GM18519 (cell line): ENCODE results near the gene RAP1GAP.
"Not testable (repeated sequence)": the region's sequence is repeated elsewhere in the genome, so short reads cannot be mapped to it uniquely, and the experiment has no call there.

Experiments used
- ATAC-seq: cut with Tn5 transposase; IDR thresholded peaks from one replicate; pipeline ENCODE4 v1.9.1; 2021; ENCODE audit warnings: mild to moderate bottlenecking, moderate library complexity; ENCODE audit not compliant: unreplicated experiment, low FRiP score

RAP1GAP gene

DNA sequence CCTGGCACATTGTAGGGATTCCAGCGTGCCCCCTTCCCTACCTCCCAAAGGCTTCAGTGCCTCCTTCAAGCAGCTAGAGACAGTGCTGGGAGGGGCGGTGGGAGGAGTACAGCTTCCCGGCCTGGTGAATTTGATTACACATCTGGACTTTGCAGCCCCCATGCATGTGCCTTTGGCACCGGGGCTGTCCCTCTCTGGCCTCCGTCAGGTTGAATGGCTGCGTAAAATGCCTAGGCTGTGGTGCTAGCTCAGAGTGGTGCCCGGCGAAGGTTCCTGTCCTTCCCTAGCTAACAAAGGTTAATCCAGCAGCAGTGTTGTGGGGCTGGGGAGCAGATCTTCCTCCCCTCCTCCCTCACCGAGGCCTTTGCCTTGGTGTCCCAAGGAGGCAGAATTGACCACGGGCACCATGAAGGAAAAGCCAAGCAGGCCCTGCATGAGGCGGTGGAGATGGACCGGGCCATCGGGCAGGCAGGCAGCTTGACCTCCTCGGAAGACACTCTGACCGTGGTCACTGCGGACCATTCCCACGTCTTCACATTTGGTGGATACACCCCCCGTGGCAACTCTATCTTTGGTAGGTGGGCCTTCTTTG, 93.7 kb downstream of the RAP1GAP start:
- ATAC-seq = no peak

DNA sequence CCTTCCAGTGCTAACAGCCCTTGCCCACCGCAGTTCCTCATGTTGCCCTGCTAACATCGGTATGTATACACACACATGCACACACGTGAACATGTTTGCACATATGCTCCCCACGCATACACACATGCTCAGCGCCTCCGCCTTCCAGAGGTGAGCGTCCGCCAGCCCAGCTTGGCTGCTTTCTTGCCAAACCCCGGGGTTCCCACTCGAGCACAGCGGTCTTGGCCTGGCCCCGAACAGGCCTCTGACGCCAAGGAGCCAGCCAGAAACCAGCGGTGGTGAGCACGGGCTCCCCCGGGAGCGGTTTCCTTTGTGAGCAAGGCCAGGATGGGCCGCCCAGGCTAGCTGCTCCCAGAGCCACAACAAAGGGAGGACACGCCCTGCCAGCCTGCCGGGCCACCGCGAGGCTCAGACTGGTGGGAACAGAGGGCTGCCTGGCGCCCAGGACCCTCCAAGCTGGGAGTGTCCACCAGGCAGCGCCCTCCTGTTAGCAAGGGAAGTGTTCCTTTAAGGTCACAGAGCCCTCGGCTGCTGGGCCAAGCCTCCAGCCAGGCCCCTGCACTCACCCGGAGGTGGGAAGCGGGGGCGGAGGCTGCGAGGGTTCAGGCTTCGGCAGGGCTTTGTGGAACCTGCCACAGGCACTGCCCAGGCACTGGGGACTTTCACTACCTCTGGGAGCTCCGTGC, 94.5 kb downstream of the RAP1GAP start:
- ATAC-seq = no peak

DNA sequence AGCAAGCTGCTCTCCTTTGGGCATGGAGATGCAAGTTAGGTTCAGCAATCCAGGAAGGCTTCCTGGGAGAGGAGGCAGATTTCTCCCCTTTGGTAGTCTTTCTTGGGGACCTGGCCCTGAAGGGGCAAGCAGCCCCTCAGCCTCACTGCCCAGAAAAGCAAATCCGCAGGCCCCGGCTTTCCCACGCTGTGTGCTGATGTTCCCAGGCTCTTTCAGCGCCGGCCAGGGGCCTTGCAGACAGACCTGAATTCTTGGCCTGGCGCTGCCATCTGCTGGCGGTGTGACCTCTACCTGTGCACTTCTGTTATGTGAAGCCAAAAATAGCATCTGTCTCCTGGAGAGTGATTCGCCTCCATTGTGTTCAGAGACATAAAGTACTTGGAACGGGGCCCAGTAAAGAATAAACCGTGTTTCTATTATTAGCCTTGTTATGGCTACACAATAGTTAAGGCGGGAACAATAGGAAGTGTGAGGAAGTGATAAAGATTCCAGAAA, 95.1 kb downstream of the RAP1GAP start:
- no peak for ATAC-seq

DNA sequence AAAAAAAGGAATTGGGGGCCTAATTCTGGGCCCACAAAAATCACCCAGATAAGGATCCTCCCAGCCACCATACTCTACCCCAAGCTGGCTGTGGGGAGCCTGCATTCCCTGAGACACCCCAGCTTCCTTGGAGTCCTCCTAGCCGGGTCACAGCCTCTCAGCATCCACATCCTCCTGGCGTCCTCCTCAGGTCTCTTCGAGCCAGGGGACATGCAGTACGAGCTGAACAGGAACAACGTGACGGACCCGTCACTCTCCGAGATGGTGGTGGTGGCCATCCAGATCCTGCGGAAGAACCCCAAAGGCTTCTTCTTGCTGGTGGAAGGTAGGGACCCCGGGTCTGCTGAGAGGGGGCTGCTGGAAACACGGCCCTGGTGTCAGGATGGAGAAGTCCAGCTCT, 95.7 kb downstream of the RAP1GAP start:
- no peak for ATAC-seq

DNA sequence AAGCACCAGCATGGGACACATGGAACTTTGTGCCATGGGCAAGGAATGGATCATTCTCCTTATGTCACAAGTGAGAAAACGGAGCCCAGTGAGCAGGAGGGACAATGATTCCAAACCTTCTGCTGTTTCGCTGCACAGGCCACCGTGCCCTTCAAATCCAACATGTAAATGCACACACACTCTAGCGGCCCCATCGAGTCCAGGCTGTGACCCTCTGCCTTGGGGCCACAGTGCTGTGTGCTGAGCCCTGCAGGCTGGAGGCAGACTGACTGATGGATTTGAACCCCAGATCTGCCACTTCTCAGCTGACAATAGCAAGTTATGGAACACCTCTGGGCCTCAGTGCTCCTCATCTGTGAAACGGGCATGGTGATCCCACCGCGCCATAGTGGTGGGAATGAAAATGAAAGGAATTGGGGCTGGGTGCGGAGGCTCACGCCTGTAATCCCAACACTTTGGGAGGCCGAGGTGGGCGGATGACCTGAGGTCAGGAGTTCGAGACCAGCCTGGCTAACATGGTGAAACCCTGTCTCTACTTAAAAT, 96.4 kb downstream of the RAP1GAP start:
- no peak for ATAC-seq

DNA sequence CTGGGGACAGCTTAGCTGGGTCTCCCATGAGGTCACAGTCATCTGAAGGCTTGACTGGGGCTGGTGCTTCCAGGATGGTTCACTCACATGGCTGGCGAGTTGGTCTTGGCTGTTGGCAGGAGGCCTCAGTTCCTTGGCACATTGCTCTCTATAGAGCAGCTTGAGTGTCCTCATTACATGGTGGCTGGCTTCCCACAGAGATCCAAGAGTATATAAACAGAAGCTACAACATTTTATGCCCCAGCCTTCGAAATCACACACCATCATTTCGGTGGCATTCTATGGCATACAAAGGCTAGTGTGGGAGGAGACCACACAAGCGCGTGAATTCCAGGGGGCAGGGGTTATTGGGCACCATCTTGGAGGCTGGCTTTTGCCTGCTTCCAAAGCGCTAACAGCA, 96.9 kb downstream of the RAP1GAP start:
- ATAC-seq = no peak

DNA sequence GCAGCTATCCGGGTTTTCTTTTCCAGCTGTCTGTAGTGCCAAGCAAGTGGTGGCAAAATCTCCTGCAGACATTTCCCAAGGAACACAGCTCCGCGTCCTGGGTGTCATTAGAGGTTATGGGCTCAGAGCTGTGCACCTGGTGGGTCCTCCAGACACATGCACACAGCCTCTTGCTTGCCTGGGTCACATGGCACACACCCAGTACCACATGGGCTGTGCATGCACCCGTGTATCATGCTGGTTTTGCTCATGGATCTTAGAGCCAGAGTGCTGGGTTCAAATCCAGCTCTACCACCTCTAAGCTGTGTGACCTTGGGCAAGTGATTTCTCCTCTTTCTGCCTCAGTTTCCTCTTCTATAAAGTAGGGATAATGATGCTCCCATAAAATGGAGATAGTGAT, 98.3 kb downstream of the RAP1GAP start:
- no peak for ATAC-seq

DNA sequence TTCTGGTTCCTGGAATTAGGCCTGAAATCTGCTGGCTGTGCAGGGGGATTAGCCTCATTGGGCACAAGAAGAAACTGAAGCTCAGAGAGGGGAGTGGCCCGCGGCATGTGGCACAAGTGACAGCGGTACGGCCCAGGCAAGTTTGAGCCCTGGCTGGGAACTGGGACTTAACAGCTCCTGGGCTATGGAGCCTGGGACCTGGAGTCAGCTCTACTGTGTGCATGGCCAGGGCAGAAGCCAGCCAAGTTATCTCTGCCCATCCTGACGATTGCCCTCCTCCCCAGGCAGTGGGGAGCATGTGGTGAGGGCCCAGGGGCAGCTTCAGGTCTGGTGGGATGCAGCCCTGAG, 98.7 kb downstream of the RAP1GAP start:
- ATAC-seq = no peak

DNA sequence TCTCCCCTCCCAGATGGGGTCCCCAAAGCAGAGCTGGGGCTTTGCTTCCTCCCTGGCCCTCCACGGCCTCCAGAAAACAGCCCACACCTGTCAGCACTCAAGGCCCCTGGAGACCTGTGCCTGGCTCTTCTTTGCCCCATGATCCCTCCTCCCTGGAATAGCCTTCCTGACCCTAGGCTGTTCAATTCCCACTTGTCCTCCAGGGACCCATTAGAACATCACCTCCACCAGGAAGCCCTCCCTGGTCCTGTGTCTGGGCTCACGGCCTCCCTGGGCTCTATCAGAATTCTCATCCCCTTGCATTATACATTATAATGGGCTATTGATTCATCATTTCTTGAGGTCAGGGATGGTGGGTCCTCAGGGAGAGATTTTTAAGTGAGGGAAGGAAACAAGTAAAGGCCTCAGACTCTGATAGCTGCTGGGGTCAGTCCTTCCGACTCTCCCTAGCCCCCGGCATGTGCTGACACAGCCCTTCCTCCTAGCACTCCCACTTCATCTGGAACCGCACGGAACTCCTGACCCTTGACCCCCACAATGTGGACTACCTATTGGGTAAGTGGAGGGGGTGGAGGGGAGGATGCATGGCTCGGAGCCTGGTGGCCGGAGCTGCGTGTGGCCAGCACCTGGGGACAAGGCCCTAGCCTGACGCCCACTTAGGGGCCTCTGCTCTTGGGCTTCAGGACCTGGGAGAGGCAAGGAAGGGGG, 99.2 kb downstream of the RAP1GAP start:
- no peak for ATAC-seq

DNA sequence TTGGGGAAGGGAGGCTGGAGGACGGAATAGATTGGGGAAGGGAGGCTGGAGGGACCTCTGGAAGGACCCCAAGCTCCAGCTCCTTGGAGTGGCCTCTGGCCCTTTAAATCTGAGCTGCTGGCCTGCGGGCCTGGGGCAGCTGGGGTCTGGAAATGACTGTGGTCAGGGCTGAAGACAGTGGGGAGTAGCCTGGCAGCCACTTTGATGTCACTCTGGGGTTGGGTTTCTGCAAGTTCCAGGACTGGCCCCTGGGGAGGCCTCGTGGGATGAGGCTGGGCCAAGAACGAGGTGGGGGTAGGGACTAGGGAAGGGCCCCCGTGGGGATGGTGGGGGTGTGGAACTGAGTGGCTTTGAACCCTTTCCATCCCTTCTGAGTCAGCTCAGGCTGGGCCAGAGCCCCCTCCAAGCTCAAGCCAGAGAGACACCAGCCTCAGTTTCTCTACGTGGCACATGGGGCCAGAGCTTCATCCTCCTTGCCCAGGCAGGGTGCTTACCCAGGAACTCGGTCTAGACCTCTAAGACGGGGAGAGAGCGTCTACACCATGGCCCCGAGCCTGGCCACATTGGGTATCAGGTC, 100.3 kb downstream of the RAP1GAP start:
- no peak for ATAC-seq

DNA sequence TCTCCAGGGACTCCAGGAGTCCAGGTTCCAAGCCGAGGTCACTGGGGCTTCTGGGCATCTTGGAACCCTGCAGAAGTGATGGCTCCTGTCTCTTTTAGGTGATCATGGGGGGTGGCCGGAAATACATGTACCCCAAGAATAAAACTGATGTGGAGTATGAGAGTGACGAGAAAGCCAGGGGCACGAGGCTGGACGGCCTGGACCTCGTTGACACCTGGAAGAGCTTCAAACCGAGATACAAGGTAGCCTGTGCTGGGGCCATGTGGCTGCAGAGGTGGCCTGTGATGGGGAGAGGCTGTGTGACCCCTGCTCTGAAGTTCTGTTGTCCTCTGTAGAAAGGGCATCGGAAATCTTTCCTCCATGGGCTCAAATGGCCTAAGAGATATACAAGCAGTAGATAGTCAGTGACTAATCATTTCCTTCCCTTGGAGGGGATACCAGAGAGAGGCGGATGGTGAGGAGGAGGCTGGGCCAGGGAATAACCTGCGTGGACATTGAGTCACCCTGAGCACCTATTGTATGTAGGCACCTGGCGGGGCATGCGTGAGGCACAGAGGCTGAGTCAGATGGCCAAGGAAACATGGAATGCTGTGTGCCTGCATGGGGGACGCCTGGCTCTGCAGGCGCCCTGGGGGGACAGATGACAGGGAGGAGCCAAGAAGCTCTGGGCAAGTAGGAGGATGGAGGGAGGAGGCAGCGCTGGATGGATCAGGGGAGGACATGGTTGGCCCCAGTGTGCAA, 101.0 kb downstream of the RAP1GAP start:
- no peak for ATAC-seq

DNA sequence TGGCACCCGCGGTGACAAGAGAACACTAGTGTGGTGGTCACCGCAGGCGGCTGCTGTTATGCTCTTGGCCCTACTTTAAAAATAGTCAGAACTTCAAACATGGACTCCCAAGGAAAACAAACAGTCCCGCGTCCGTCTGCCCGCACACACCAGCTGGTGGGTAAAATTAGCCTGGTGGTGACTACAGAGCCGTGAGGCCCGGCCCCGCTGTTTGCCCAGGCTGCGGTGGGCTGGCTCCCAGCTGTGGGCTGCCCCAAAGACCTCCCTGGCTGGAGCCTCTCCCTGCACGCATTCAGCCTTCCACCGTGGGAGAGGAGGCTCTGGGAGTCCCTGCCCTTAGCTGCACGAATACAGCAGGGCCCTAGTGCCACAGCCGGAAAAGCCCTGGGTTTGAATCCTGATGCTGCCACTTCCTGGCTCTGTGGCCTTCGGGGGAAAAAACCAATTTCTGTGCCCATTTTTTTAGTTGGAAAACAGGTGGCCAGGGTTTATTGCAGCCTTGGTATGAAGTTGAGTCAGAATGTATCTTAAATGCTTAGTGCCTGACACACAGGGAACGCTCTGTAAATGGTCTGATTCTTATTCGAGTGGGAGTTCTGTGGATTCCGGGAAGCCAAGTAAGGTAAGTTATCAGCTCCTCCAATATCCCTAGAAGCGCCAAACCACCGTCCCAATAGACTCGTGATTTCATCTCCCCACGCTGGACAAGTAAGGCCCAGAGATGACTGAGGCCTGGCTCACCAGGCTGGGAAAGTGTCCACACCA, 101.7 kb downstream of the RAP1GAP start:
- no peak for ATAC-seq

DNA sequence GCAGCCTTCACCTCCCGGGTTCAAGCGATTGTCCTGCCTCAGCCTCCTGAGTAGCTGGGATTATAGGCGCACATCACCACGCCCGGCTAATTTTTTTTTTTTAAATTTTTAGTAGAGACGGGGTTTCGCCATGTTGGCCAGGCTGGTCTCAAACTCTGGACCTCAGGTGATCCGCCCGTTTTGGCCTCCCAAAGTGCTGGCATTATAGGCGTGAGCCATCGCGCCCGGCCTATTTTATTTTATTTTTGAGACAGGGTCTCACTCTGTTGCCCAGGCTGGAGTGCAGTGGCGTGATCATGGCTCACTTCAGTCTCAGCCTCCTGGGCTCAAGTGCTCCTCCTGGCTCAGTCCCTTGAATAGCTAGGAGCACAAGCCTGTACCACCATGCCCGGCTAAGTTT, 102.8 kb downstream of the RAP1GAP start:
- not testable (repeated sequence) for ATAC-seq

DNA sequence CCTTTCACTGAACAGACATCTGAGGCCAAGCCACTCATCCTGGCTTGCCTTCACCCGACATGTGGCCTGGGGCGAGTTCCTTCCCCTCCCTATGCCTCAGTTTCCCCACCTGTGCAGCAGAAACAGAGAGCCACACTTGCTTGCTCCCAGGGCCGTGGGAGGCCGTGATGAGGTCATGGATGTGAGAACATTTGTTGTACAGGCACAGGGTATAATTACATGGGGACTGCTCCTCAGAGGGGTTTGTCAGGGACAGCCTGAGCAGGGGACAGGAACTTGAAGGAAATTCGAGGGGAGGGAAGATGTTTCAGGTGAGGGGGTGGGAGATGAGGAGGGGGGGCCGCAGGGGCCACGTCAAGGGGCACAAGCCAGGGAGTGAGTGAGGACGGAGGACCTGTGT, 103.9 kb downstream of the RAP1GAP start:
- ATAC-seq = no peak

DNA sequence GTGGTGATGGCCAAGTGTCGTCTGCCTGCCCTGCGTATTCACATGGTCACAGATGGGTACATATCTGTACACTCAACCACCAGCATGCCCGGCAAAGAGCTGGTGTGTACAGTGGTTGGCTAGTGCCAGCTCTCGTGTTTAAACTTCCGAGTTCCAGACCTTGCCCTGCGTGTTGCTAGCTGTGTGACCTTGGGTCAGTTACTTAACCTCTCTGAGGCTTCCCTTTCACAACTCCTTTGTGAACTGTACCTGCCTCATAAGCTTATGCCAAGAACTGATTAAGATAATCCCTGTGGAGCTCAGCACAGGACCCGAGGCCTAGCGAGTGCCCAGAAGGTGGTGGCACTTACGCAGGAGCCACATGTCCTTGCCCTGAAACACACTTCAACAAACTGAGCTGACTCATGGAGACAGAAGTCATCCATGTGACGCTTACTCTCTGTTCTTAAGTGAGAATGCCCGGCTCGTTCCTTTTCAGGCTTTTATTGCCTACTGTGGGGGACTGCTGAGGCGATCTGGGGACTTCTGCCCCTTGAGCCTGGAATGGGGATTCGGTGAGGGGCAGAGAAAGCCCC, 104.5 kb downstream of the RAP1GAP start:
- no peak for ATAC-seq

DNA sequence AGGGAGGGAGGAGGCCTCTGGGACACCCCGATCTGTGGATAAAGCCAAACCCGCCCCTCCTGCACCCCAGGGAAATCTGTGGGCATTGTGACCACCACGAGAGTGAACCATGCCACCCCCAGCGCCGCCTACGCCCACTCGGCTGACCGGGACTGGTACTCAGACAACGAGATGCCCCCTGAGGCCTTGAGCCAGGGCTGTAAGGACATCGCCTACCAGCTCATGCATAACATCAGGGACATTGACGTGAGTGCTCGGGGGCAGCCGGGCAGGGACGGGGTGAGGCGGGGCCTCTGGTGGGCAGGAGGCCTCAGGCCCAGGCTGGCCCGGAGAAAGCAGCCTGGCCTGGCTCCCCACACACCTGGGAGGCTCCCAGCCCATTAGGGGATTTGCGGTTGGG, 105.2 kb downstream of the RAP1GAP start:
- ATAC-seq = no peak

DNA sequence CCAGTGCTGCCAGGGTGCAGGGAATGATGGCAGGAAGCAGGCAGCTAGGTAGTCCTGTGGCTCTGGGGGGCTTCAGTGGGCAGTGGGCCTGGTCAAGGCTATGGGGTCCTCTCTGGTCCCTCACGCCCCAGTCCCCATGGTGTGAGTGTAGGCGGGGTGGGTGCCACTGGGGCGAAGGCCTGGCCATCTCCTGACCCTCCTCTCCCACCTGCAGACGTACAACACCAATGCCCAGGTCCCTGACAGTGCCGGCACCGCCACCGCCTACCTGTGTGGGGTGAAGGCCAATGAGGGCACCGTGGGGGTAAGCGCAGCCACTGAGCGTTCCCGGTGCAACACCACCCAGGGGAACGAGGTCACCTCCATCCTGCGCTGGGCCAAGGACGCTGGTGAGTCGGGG, 106.3 kb downstream of the RAP1GAP start:
- ATAC-seq = no peak

DNA sequence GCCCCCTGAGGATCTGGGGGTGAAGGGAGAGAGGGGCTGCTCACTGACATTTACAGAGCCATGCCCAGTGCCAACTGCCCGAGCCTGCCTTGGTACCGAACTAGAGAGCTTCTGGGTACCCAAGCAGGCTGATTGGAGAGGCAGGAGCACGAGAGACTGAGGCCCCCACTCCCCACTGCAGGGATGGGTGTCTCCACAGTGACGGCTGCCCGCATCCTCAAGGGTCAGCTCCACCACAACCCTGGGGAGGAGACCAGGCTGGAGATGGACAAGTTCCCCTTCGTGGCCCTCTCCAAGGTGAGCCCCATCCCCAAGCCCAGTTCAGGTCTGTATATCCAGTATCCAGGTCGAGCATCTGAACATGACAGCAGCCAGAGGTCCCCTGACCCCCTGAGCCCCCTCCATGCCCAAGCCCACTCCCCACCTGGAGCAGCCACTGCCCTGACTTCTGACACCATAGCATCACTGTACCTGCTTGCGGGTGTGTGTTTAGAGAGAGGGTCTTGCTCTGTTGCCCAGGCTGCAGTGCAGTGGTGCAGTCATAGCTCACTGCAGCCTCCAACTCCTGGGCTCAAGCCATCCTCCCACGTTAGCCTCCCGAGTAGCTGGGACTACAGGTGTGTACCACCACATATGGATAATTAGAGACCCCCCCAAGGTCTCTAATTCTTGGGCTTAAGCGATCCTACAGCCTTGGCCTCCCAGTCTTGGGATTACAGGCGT, 108.1 kb downstream of the RAP1GAP start:
- ATAC-seq = no peak
